GM21717 (cell line): Measurements from ENCODE around the gene PRKACA.
A peak's percentile ranks its signal among the peaks of the same experiment; 100 is the strongest.

Source experiments
- ATAC-seq: cut with Tn5 transposase; IDR thresholded peaks from one replicate; pipeline ENCODE4 v1.9.1; 2021; ENCODE audit warnings: mild to moderate bottlenecking, moderate library complexity; ENCODE audit not compliant: unreplicated experiment

Gene PRKACA

DNA sequence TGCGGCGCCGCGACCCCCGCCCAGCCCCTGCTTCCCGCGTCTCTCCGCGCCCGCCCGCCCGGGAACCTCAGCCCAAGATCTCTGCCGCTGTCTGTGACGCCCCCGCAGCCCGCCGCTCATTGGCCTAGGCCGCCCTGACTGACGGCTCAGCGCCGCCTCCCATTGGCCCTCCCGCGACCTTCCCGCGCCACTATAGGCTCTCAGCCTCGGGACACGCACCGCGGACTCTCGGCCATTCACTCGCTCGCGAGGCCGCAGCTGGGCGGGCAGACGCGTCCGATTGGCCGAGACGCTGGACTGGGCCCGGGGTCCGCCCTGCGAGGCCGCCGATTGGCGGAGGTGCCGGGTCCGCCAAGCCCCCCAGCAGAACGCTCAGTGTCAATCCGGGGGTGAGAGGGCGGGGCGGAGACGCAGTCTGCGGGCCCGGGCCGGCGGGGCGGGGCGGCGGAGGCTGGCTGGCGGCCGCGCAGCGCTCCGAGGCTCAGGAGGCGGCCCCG lies at the start of gene PRKACA:
PRKACA (minus strand) TSS at position 95 of the 497 bp plus-strand sequence. CDS start 215 bp downstream, outside the sequence.
- peak; percentile 80 for ATAC-seq

DNA sequence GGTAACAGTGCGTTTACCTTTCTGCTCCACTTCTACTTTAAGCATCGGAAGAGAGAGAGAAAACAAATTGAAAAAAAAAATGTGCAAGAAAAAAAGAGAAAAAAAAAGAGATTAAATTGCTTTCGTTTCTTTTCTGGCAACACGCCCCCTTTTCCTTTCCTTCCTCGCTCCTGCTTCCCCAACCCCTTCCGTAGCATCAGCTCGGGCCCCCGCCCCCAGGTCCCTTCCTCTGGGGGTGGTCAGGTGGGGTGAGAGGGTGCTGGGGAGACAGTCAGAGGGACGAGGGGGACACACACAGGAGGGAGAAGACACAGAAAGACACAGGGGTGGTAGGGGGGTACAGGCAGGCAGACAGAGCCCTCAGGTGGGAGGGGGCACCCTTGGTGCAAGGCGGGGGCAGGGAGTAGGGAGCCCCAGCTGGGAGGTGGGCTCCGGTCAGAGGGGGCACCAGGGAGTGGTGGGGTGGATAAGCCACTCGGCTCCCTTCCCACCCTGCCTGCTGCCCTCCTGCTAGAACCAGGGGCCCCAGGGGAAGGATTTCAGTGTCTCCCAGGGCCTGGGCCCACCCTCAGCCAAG lies 49.5 kb upstream of the PRKACA start:
- no peak for ATAC-seq

DNA sequence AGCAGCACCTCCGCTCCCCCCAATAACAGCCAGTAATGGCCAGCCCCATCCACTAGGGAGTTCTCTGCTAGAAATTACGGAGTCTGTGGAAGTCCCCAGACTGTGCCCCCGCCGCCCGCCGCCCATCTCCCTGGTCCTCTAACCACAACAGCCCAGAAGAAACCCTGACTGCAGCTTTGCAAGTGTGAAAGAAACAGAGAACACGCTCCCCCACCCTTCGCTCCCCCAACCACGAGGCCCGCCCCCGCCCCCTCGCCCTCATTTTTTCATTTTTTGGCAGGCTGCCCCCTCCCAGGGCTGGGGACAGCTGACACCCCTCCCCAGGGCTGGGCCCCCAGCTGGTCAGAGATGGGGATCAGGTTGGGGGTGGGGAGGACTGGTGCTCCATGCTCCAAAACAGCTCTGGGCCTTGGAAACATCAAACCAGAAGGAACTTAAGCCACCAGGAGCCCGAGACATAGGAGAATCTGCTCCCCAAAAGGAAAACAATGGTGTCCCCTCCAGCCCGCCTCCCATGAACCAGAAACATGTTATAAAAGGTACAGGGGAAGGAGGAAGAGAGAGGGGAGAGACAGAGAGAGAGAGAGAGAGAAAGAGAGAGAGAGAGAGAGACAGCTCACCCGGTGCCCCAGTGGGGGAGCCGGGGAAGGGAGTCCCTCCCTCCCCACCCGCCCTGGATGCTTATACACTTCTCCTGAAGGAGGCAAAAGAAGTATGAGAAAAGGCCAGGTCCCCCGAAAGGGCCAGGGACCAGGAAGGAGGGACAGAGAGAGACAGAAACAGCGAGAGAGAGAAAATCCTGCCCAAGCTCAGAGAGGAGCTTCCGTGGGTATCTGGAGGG lies 48.6 kb upstream of the PRKACA start:
- no peak for ATAC-seq

DNA sequence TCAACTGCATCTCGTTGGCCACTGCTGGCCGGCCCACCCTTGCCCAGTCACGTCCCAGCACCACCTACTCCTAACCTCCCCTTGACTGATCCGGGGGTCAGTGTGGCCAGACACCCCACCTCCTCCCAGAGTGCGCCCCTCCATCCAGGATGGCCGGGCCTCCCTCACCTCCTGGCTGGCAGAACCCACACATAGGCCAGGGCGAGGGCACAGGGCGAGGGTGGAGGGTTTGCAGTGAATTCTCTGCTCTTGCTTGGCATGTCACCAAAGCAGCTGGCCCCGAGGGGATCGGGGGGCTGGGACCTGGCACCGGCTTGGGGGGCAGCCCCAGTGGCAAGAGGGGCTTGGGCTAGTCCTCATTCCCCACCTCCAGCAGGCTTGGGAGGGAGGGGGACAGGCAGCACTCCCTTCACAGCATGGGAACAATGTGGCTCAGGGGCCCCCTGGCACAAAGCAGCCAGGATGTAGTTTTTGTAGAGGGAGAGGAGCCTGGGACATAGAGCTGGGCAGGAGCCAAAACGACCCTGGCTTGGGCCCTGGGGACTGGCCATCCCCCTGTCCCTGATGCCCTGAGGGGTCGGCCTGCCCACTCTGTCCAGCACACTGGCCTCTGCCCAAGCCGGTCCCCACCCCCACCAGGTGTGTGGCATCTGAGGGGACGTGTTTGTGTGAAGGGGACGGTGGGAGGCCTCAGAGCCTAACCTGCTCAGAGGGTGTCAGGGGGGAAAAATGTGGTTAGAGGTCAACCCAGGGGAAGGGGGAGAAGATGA lies 47.3 kb upstream of the PRKACA start:
- no peak for ATAC-seq

DNA sequence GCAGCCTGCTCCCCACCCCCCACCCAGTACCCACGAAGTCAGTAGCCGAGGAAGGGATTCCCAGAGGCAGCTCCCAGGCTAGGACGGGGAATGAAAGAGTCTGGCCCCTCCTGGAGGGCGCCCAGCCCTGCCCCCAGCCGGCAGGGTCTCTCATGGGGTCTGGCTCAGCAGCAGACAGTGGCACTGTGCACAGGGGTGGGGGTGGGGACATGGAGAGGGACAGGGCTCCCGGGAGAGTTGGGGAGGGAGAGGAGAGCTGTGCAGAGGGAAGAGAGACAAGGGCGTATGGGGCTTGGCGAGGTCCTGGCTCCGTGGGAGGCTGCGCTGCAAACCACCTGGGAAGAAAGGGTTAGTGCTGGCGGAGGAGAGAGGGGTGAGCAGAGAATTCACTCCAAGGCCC lies 46.5 kb upstream of the PRKACA start:
- ATAC-seq: no peak

DNA sequence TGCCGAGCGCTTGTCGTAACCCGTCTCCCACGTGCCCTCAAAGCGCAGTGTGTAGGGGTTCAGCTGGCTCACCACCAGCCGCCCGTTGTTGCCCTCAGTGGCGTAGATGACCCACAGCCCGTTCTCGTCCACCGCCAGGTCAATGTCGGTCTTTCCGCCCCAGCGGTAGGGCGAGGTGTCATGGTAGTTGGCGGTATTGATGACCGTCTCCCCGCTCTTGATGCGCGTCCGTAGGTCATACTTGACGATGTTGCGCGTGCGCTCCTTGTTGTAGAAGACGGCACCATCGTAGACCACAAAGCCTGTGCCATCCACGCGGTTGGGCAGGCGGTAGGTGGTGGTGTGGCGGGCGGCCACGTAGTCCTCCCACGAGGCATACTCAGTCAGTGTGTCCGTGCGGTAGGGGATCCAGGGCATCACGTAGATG lies 45.3 kb upstream of the PRKACA start:
- ATAC-seq: no peak

DNA sequence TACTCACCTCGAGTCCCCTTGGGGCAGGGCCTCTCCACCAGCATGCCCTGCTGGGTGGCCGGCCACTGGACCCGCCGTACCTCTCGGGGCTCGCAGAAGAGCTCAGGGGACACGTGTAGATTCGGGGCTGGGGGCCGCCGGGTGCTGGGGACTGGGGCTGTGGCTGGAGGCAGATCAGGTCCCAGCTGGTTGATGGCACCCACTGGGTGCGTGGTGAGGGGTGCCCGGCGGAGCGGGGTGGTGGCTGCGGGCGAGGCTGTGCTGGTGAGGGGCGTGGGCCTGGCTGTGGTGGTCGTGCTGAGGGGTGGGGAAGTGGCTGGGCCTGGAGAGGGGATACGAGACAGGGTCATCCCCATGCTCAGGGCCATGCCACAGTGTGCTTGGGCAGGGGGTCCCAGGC lies 43.7 kb upstream of the PRKACA start:
- no peak for ATAC-seq

DNA sequence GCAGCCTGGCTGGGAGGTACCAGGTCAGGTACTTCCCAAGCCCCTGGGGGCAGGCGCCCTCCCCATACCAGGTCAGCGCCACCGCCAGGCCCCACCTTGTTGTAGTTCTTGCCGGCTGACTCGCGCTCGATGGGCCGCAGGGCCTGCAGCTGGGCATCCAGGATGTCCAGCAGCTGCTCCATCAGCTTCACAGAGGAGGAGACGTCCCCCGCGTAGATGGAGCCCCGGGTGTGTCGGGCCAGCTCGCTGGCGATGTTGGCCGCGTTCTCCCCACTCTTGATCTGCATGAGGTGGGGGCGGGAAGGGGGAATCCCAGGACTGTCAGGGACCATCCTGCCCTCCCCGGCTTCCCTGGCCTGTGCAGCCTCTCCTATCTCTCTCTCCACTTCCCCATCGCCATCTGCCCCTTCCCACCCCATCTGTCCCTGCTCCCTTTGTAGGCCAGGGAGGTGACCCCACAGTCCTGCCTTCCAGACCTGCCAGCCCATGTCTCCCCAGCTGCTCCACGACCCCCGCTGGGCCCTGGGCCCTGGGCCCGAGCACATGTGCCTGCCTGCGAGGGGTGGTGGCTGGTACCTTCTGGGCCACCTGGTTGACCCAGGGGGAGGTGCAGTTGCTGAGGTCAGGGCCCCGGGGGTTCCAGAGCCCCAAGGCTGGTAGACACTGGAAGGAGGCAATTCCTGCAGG lies 42.6 kb upstream of the PRKACA start:
- ATAC-seq: no peak

DNA sequence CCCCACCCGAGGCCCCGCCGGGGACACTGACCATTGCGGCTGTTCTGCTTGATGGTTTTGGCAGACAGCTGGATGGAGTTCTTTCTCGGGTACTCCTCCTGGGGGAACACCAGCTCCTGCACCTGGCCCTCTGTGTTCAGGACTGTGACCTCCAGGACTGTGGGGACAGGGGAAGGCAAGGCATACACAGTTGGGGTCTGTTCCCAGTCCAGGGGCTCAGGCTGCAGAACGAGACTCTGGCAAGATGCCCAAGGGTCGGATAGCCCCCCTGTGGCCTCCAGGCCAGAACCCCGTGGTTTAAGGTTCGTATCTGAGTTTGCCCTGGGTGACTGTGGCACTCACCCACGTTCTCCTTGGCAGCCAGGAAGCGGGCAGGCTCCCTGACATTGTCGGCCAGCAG lies 41.5 kb upstream of the PRKACA start:
- ATAC-seq: no peak

DNA sequence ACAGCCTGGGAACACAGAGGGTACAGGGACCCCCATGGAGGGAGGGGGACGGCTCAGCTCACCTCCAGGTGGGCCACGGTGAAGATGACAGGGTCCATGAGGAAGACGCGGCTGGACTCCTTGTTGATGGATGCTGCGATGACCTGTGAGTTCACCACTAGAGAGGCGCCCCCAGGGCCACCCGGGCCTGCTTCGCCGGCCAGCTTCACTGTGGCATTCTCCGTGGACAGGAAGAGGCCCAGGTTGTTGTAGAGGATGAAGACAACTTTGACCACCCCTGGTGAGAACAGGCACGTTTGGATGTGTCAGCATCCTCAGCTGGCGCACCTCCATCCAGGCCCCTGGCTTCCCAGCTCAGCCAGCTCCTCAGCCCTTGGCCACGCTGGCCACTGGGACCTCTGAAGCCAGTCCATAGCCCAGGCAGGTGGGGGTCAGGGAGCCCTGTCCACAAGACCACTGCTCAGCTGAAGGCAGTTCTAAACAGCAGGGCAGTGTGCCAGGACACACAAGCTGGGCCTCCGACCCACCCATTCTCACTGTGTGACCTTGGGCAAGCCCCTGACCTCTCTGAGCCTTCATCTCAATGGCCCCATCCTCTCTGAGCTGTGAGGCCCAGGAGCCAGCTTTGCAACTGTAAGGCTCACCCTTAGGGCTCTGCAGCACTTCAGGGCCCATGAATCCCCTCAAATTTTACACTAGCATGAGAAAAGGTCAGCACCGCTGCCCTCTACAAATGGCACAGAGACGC lies 40.9 kb upstream of the PRKACA start:
- ATAC-seq: no peak

DNA sequence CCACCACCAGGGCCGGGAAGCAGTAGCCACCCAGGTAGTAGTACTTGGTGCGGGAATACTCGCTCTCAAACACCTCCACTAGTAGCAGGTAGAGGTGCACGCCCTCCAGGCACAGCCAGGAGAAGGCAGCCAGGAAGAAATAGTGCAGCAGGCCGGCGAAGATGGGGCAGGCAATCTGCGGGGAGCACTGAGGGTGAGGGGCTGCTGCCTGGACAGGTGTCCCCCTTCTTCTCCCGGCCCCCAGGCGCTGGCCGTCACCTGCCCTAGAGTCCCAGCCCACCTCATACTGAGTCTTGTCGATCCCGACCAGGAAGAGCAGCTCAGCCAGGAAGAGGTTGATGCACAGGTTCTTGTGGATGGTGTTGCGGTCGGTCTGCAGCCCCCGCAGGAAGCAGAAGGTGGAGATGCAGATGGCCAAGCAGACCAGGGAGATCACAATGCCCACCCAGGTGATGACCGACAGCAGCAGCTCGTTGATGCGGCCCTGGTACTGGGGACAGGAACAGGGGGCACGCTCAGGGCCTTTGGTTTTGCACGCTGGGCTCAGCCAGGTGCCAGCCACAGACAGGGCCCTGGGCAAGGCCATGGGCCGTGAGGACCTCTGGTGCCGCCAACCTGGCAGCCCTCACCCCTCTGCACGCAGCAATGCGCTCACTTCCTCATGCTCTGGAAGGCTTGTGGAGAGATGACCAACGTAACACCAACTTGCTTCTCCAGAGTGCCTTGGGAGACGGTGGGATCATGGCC lies 39.6 kb upstream of the PRKACA start:
- no peak for ATAC-seq

DNA sequence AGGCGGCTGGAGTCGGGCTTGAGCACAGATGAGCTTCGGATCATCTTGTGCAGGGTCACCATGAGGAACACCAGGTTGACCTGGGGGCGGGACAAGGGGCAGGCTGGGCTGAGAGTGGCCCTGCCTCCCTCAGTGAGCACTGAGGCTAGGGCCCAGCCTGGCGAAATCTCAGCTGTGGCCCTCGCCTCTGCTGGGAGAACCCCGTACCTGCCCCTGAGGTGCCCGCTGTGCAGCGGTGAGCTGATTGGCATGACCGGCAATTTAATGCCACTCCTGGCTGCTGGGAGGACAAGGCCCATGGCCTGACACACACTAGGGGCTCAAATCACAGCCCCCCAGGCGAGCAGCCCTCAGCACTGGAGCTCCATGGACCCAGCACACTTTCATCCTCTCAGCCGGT lies 38.6 kb upstream of the PRKACA start:
- ATAC-seq: no peak

DNA sequence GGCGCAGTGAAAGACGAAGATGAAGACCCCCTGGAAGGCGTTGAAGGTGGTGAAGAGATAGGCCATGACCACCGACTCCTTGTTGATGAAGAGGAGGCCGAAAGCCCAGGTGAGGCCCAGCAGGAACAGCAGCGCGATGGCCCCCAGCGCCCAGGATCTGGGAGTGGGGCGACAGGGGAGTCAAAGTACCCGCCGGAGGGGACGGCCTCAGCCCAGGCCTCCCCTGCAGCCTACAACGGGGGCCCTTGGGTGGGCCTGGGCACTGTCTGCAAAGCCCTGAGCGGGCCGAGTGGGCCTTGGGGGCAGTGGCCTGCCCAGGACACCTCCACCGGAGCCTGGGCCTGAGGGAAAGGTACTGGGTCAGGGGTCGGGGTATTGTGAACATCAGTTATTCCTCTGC lies 37.8 kb upstream of the PRKACA start:
- ATAC-seq: no peak

DNA sequence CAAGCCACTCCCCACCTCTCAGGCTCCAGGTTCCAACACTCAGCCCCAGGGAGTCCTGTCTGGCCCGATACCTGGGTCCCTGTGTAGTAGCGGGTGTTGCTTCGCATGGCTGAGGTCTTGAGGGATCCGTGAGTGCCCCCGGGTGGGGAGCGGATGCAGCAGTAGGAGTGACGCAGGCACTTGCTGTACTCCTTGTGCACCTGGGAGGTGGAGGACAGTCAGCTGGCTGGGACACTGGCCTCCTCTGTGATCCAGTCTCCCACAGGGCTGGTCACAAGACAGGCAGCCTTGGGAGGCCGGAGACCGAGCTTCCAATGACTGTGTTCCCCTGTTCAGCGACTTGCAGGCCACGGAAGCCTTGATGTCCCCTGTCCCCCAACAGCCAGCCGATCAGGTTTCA lies 35.2 kb upstream of the PRKACA start:
- ATAC-seq: no peak

DNA sequence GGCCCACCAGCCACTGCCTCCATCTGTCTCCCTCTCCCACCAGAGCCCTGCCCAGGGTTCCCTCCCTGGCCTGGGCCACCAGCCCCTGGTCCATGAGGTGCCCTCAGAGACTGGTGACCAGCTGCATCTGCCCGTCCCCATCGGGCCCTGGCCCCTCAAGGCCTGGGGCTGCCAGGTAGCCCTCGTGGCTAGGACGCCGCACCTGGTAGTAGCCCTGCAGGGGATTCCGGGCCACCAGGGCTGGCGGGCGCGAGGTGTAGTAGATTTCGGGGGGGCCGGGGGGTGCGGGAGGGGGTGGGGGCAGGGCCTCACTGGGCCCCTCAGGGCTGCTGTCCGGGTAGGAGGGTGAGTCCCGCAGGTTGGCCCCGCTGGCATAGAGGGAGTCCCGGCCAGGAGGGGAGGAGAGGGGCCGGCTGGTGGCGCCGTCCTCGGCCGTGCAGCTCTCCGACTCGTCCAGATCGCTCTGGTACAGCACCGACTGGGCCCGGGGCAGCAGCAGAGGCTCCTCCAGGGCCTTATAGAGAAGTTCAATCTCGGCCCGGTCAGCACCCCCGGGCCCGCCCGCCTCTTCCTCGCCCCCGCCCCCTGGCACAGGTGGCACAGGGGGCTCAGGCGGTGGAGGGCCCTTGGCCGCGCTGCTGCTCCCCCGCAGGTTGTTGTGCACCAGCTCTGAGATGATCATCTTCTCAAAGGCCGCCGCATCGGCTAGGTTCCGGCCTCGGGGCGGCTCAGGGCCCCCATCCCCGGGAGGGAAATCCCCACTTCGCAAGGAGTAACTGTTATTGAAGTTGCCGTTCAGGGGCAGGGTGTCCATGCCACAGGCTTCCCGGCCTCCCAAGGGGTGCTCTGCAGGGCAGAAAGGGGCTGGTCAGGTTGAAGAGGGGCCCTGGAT lies 33.5 kb upstream of the PRKACA start:
- ATAC-seq: no peak

DNA sequence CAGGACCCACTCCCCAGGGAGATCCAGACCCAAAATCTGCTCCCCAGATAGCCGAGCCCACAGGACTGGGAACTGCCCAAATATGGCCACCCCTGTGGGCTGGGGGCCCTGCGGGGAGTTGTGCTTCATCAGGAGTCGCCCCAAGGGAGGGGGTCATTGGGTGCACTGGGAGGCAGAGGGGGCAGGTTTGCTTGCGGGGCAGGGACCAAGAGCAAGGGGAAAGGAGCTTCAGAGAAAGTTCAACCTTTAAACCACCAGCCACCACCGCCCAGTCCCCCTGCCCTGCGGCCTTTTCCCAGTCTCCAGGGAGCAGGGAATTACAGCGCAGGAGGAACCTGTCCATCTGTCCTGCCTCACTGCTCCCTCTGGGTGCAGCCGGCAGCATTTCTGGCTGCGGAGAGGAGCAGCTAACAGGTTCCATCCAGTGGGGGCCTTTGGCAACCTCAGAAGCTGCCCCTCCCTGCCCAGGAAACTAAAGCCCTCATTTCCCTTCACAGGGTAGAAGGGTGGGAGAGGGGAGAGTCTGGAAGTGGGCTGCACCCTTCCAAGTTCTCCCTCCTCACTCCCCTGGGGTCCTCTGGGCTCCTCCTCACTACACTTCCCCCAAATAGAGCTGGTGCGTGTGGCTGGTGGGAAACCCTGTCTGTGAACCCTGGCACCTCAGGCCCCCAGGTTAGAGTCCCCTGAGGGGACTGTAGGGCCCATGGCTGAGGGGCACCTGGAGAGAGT lies 32.6 kb upstream of the PRKACA start:
- no peak for ATAC-seq

DNA sequence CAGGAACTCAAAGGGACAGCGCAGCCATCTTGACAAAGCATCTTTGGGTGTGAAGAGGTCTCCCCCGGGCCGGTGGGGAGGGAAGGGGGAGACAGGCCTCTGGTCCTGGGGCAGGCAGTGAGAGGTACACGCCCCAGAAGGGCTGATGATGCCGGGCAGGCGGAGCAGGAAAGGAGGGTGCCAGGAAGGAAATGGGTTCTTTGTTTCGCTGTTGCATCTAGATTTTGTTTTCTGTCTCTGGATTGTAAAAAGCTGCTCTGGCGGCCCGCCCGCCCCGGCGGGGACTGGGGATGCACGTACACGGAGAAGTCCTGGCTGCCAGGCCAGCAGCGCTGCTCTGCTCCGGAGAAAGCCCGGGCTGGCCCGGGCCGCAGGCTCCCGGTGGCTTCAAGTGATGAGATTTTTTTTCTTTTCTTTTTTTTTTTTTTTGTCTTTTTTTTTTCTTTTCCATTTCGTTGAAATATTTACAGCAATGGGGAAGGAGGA lies 32.0 kb upstream of the PRKACA start:
- ATAC-seq: no peak
